Nephron progenitor cell (in vitro differentiated cells): Measurements from ENCODE around the gene LYZL1.
"Not testable (repeated sequence)": the region's sequence is repeated elsewhere in the genome, so short reads cannot be mapped to it uniquely, and the experiment has no call there.

ENCODE experiments used
- DNase-seq: peaks from one replicate; pipeline ENCODE4 v3.0.0; 2021
- H3K27ac Mint-ChIP-seq: 2 replicates; pipeline ENCODE4 v1.8.0; 2021; ENCODE audit warnings: mild to moderate bottlenecking, moderate library complexity, mixed read lengths
- H3K27me3 Mint-ChIP-seq: 2 replicates; pipeline ENCODE4 v1.8.0; 2021; ENCODE audit warnings: mild to moderate bottlenecking, low read depth, mixed read lengths; ENCODE audit not compliant: poor library complexity
- H3K36me3 Mint-ChIP-seq: 2 replicates; pipeline ENCODE4 v1.8.0; 2021; ENCODE audit warnings: low read depth, mixed read lengths
- H3K4me1 Mint-ChIP-seq: 2 replicates; pipeline ENCODE4 v1.8.0; 2021; ENCODE audit warnings: mixed read lengths
- H3K4me3 Mint-ChIP-seq: 2 replicates; pipeline ENCODE4 v1.8.0; 2021; ENCODE audit warnings: mild to moderate bottlenecking, moderate library complexity, mixed read lengths
- H3K9me3 Mint-ChIP-seq: 2 replicates; pipeline ENCODE4 v1.8.0; 2021; ENCODE audit warnings: mild to moderate bottlenecking, moderate library complexity, mixed read lengths
- TF ChIP-seq, protein P1 (sequence below): fragments of 200-600 bp; sonication (generic); IDR thresholded peaks from 2 replicates; pipeline ENCODE4 v1.5.0; 2021; ENCODE audit warnings: antibody characterized with exemption

LYZL1 gene

GRCh38 chr10:29276251-29276850 lies 12.5 kb upstream of the LYZL1 start:
- Mint-ChIP-seq H3K9me3 (peaks cover 2% of the 10 kb centered on the region), H3K36me3 (no peaks in the 10 kb centered on the region), H3K4me3 (no peak overlapping the region), H3K27me3 (no peaks in the 10 kb centered on the region), H3K4me1 (peaks cover 37% of the 10 kb centered on the region), H3K27ac (no peak overlapping the region)
- TF ChIP-seq, protein P1, sequence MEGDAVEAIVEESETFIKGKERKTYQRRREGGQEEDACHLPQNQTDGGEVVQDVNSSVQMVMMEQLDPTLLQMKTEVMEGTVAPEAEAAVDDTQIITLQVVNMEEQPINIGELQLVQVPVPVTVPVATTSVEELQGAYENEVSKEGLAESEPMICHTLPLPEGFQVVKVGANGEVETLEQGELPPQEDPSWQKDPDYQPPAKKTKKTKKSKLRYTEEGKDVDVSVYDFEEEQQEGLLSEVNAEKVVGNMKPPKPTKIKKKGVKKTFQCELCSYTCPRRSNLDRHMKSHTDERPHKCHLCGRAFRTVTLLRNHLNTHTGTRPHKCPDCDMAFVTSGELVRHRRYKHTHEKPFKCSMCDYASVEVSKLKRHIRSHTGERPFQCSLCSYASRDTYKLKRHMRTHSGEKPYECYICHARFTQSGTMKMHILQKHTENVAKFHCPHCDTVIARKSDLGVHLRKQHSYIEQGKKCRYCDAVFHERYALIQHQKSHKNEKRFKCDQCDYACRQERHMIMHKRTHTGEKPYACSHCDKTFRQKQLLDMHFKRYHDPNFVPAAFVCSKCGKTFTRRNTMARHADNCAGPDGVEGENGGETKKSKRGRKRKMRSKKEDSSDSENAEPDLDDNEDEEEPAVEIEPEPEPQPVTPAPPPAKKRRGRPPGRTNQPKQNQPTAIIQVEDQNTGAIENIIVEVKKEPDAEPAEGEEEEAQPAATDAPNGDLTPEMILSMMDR = no peak
- DNase-seq = no peak

GRCh38 chr10:29277296-29277695 lies 11.6 kb upstream of the LYZL1 start:
- DNase-seq = no peak
- H3K9me3 Mint-ChIP-seq = no peaks in the 10 kb centered on the region
- no peak overlapping the region for H3K4me3 Mint-ChIP-seq
- peaks cover 37% of the 10 kb centered on the region for H3K4me1 Mint-ChIP-seq
- H3K27ac Mint-ChIP-seq = no peak overlapping the region
- no peaks in the 10 kb centered on the region for H3K27me3 Mint-ChIP-seq
- H3K36me3 Mint-ChIP-seq = no peaks in the 10 kb centered on the region
- TF ChIP-seq, protein P1 = no peak

GRCh38 chr10:29279779-29280487 lies 8.9 kb upstream of the LYZL1 start:
- no peak for DNase-seq
- Mint-ChIP-seq H3K27me3 (peaks cover 5% of the 10 kb centered on the region), H3K4me1 (peaks cover 34% of the 10 kb centered on the region), H3K9me3 (no peaks in the 10 kb centered on the region), H3K27ac (no peak overlapping the region), H3K4me3 (no peak overlapping the region), H3K36me3 (no peaks in the 10 kb centered on the region)
- TF ChIP-seq, protein P1 = no peak

DNA sequence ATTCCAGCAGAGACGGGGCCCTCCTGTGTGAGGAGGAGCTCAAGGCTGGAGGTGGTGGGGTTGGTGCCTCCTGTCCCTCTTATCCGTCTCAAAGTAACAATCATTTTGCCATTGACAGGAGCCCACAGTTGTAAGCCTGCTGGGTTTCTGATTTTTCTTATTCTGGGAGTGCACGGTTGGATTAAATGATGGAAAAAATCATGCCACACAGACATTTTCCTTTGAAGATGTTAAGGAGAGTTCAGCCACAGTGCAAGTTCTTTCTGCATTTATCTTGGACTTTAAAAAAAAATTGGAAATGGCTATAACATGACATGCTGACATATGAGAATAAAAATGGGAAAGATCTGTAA lies 8.4 kb upstream of the LYZL1 start:
- no peak for DNase-seq
- H3K27ac Mint-ChIP-seq = no peak overlapping the region
- TF ChIP-seq, protein P1 = no peak
- H3K36me3 Mint-ChIP-seq = no peaks in the 10 kb centered on the region
- H3K9me3 Mint-ChIP-seq = no peaks in the 10 kb centered on the region
- no peak overlapping the region for H3K4me3 Mint-ChIP-seq
- peaks cover 5% of the 10 kb centered on the region for H3K27me3 Mint-ChIP-seq
- H3K4me1 Mint-ChIP-seq = peaks cover 34% of the 10 kb centered on the region

DNA sequence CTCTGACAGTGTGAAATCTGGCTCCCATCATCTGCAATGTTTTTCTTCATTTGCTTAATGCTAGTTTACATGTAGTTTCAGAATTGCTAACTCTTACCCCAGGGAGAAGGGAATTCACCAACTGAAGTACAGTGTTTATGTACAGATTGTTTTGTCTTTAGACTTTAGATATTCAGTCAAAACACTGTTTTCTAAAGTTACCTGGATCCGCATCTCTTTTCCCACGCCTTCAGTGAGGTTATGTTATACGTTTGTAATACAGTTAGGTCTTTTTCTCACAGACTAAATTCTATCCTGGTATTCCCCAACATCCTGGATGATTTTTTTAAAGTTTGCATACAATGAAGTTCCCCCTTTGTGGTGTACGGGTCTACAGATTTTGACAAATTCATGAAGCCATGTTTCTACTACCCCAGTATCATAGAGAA lies 3.2 kb upstream of the LYZL1 start:
- Mint-ChIP-seq H3K9me3 (peaks cover 3% of the 10 kb centered on the region), H3K27me3 (peaks cover 5% of the 10 kb centered on the region), H3K4me1 (peaks cover 6% of the 10 kb centered on the region), H3K4me3 (no peak overlapping the region), H3K27ac (no peak overlapping the region), H3K36me3 (no peaks in the 10 kb centered on the region)
- TF ChIP-seq, protein P1 = no peak
- no peak for DNase-seq

GRCh38 chr10:29287635-29288034 lies 1.2 kb upstream of the LYZL1 start:
- Mint-ChIP-seq H3K4me3 (no peak overlapping the region), H3K36me3 (no peaks in the 10 kb centered on the region), H3K27ac (no peak overlapping the region), H3K9me3 (peaks cover 3% of the 10 kb centered on the region), H3K4me1 (peaks cover 14% of the 10 kb centered on the region), H3K27me3 (peaks cover 5% of the 10 kb centered on the region)
- TF ChIP-seq, protein P1 = no peak
- DNase-seq = no peak

GRCh38 chr10:29291561-29291960 lies 2.7 kb downstream of the LYZL1 start:
- Mint-ChIP-seq H3K4me1 (peaks cover 20% of the 10 kb centered on the region), H3K36me3 (peaks cover 20% of the 10 kb centered on the region), H3K9me3 (peaks cover 31% of the 10 kb centered on the region)
- not testable (repeated sequence) for DNase-seq, H3K4me3 Mint-ChIP-seq, H3K27ac Mint-ChIP-seq, H3K27me3 Mint-ChIP-seq

GRCh38 chr10:29292406-29292805 lies 3.5 kb downstream of the LYZL1 start:
- peaks cover 38% of the 10 kb centered on the region for H3K9me3 Mint-ChIP-seq
- H3K27me3 Mint-ChIP-seq, H3K27ac Mint-ChIP-seq, H3K4me3 Mint-ChIP-seq, DNase-seq: not testable (repeated sequence)
- peaks cover 25% of the 10 kb centered on the region for H3K36me3 Mint-ChIP-seq
- peaks cover 20% of the 10 kb centered on the region for H3K4me1 Mint-ChIP-seq
